GM18499 (cell line): ENCODE measurements around the gene NBL1.
"Not testable (repeated sequence)": the region's sequence is repeated elsewhere in the genome, so short reads cannot be mapped to it uniquely, and the experiment has no call there.

Experiments
- ATAC-seq: cut with Tn5 transposase; IDR thresholded peaks from one replicate; pipeline ENCODE4 v1.9.1; 2021; ENCODE audit warnings: moderate number of reproducible peaks; ENCODE audit not compliant: insufficient read depth, unreplicated experiment

Gene NBL1

GRCh38 chr1:19621274-19621950 lies 22.7 kb upstream of the NBL1 start:
- ATAC-seq: no peak

GRCh38 chr1:19622204-19622603 lies 21.9 kb upstream of the NBL1 start:
- ATAC-seq: no peak

- ATAC-seq: no peak
Measured at GRCh38 chr1:19623523-19623922, 20.6 kb upstream of the NBL1 start.

- ATAC-seq: no peak
Measured at GRCh38 chr1:19625291-19625937, 18.7 kb upstream of the NBL1 start.

- no peak for ATAC-seq
Measured at GRCh38 chr1:19628879-19629278, 15.2 kb upstream of the NBL1 start.

GRCh38 chr1:19629357-19629756 lies 14.8 kb upstream of the NBL1 start:
- ATAC-seq: no peak

- not testable (repeated sequence) for ATAC-seq
Measured at GRCh38 chr1:19630192-19630591, 13.9 kb upstream of the NBL1 start.

- ATAC-seq: no peak
Measured at GRCh38 chr1:19630720-19631395, 13.3 kb upstream of the NBL1 start.

GRCh38 chr1:19632211-19632610 lies 11.9 kb upstream of the NBL1 start:
- no peak for ATAC-seq

- ATAC-seq: no peak
Measured at GRCh38 chr1:19633106-19633505, 11.0 kb upstream of the NBL1 start.

GRCh38 chr1:19635064-19635463 lies 9.0 kb upstream of the NBL1 start:
- ATAC-seq: not testable (repeated sequence)

GRCh38 chr1:19635646-19636045 lies 8.5 kb upstream of the NBL1 start:
- no peak for ATAC-seq

GRCh38 chr1:19636065-19636464 lies 8.0 kb upstream of the NBL1 start:
- ATAC-seq: no peak

GRCh38 chr1:19636749-19637148 lies 7.4 kb upstream of the NBL1 start:
- not testable (repeated sequence) for ATAC-seq

- ATAC-seq: no peak
Measured at GRCh38 chr1:19637606-19638005, 6.5 kb upstream of the NBL1 start.

GRCh38 chr1:19639228-19639627 lies 4.9 kb upstream of the NBL1 start:
- ATAC-seq: not testable (repeated sequence)

- no peak for ATAC-seq
Measured at GRCh38 chr1:19639999-19640362, 4.1 kb upstream of the NBL1 start.

- no peak for ATAC-seq
Measured at GRCh38 chr1:19640363-19641316, 3.5 kb upstream of the NBL1 start.

- no peak for ATAC-seq
Measured at GRCh38 chr1:19643121-19643520, 990 bp upstream of the NBL1 start.

- ATAC-seq: no peak
Measured at GRCh38 chr1:19644395-19644680, 227 bp downstream of the NBL1 start.
